GM12878 (cell line): ENCODE data around the gene AMBRA1. TPM values are rescaled to one million over a fixed set of nuclear protein-coding genes. Genes with fewer than 3 reads are reported as not detected.

Experiments used
- GATAD2B ChIP-seq: fragments of 450-650 bp; conservative IDR thresholded peaks from 2 replicates; pipeline ENCODE4 v1.6.1; 2017; ENCODE audit warnings: low read depth, mild to moderate bottlenecking, moderate library complexity
- NKRF ChIP-seq: fragments of 450-650 bp; conservative IDR thresholded peaks from 2 replicates; pipeline ENCODE4 v1.6.1; 2017; ENCODE audit warnings: mild to moderate bottlenecking, moderate library complexity
- RCOR1 ChIP-seq: conservative IDR thresholded peaks from 2 replicates; pipeline ENCODE4 v1.6.1; 2012; ENCODE audit warnings: low read depth, low read length, improper control_type of control experiment
- REST ChIP-seq: IDR thresholded peaks from 2 replicates; pipeline ENCODE4 v1.6.1; 2012; ENCODE audit warnings: mild to moderate bottlenecking, low read depth, low read length
- SPI1 ChIP-seq: IDR thresholded peaks from 2 replicates; pipeline ENCODE4 v1.6.1; 2011; ENCODE audit warnings: low read depth, mild to moderate bottlenecking, low read length, moderate library complexity, borderline replicate concordance; ENCODE audit not compliant: insufficient read depth
- polyA plus RNA-seq, 11 experiments: library from polyadenylated mRNA; depleted of rRNA in 4 of 11; unstranded in 6 of 11; stranded (reverse) in 5 of 11; fragments of >200 nt; fragmentation: Nextera tagmentation in 4 of 11; fragmentation: Illumina TruSeq in 1 of 11; extraction: Ambion mirVana in 4 of 11; extraction: Trizol in 1 of 11; gene quantifications; 1 replicate in 1 of 11; 2 replicates in 10 of 11; pipeline versions ENCODE4 v1.2.1 to v1.2.3, GENCODE V29; 2011 to 2016; ENCODE audit warnings: inconsistent platforms in 2 of 11, missing spikeins in 2 of 11, low read depth in 1 of 11
- total RNA-seq, 4 experiments: library from RNA; depleted of rRNA in 3 of 4; stranded (reverse); fragments of >200 nt in 3 of 4; fragmentation: Illumina TruSeq in 1 of 4; extraction: Trizol in 1 of 4; gene quantifications; 2 replicates each; pipeline versions ENCODE4 v1.2.1 to v1.2.3, GENCODE V29; 2013 to 2021

Gene AMBRA1
- total and polyA plus RNA-seq, 10 of the 15 experiments (the other 5 are each of a cell fraction or from before 2014, with no cell fraction given) = 0.57 to 34.3 (median 13.7) TPM

- TF ChIP-seq NKRF (no peak), REST (no peak), GATAD2B (no peak), SPI1 (no peak), RCOR1 (no peak)
Observed at GRCh38 chr11:46574656-46575055, 19.2 kb downstream of the AMBRA1 start (continued).
